SK-N-SH (cell line): Measurements from ENCODE around the gene DOC2A.

Experiments used
- FOXM1 ChIP-seq: IDR thresholded peaks from 2 replicates; pipeline ENCODE4 v1.4.0; 2012; ENCODE audit warnings: low read depth, mild to moderate bottlenecking
- JUND ChIP-seq: IDR thresholded peaks from 2 replicates; pipeline ENCODE4 v1.4.0; 2012
- NRF1 ChIP-seq: IDR thresholded peaks from 2 replicates; pipeline ENCODE4 v1.6.1; 2012; ENCODE audit warnings: low read depth, mild to moderate bottlenecking, low read length
- POLR2AphosphoS5 ChIP-seq: IDR thresholded peaks from 2 replicates; pipeline ENCODE4 v1.6.1; 2012; ENCODE audit warnings: low read depth, low read length
- RAD21 ChIP-seq: IDR thresholded peaks from 2 replicates; pipeline ENCODE4 v1.6.1; 2012; ENCODE audit warnings: mild to moderate bottlenecking, low read length
- RCOR1 ChIP-seq: fragments of 150-350 bp; IDR thresholded peaks from 2 replicates; pipeline ENCODE4 v1.6.1; 2017; ENCODE audit warnings: antibody characterized with exemption, low read length
- RFX5 ChIP-seq: IDR thresholded peaks from 2 replicates; pipeline ENCODE4 v1.6.1; 2012; ENCODE audit warnings: mild to moderate bottlenecking, improper control_type of control experiment, low read length
- RXRA ChIP-seq: IDR thresholded peaks from 2 replicates; pipeline ENCODE4 v1.4.0; 2012; ENCODE audit warnings: low read depth, mild to moderate bottlenecking, borderline replicate concordance
- TAF1 ChIP-seq: IDR thresholded peaks from 2 replicates; pipeline ENCODE4 v1.6.1; 2012; ENCODE audit warnings: low read depth, mild to moderate bottlenecking, low read length, moderate library complexity, borderline replicate concordance
- TEAD4 ChIP-seq: IDR thresholded peaks from 2 replicates; pipeline ENCODE4 v1.4.0; 2012; ENCODE audit warnings: mild to moderate bottlenecking, borderline replicate concordance; ENCODE audit not compliant: insufficient read depth
- TF ChIP-seq, protein P1 (sequence below): fragments of 200-600 bp; sonication (generic); IDR thresholded peaks from 2 replicates; pipeline ENCODE4 v1.6.1; 2017; ENCODE audit warnings: antibody characterized with exemption, mild to moderate bottlenecking, moderate library complexity
- TF ChIP-seq, protein P2 (sequence below): IDR thresholded peaks from 2 replicates; pipeline ENCODE4 v1.6.1; 2012; ENCODE audit warnings: mild to moderate bottlenecking, low read depth, low read length, moderate library complexity
- TF ChIP-seq, protein P3 (sequence below): fragments of 150-350 bp; IDR thresholded peaks from 2 replicates; pipeline ENCODE4 v1.6.1; 2017; ENCODE audit warnings: antibody characterized with exemption, low read length, low read depth, borderline replicate concordance
- TF ChIP-seq, protein P4 (sequence below): IDR thresholded peaks from 2 replicates; pipeline ENCODE4 v1.4.0; 2012; ENCODE audit warnings: low read depth, borderline replicate concordance

DNA sequence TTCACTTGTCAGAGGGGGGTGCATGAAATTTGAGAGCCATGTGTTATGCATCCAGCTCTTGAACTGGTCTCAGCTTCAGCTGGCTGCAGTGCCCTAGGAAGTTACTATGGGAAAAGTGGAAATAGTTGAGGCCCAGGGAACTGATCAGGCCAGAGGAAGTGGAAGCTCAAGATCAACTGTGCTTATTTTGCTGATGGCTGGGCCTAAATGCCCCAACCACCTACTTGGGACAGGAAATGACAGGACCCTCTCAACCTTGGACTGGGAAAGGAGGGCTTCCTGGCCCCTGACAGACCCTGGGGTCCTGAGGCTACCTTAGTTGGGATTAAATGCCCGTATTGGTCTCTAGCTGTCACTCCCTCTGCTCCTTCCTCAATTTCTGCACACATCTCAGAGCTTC is 38.3 kb downstream of the DOC2A start:
- TF ChIP-seq NRF1 (no peak), POLR2AphosphoS5 (no peak), TAF1 (no peak), JUND (no peak), RAD21 (no peak), RCOR1 (no peak), TEAD4 (no peak), FOXM1 (no peak), RFX5 (no peak), RXRA (no peak)
- TF ChIP-seq, protein P1, sequence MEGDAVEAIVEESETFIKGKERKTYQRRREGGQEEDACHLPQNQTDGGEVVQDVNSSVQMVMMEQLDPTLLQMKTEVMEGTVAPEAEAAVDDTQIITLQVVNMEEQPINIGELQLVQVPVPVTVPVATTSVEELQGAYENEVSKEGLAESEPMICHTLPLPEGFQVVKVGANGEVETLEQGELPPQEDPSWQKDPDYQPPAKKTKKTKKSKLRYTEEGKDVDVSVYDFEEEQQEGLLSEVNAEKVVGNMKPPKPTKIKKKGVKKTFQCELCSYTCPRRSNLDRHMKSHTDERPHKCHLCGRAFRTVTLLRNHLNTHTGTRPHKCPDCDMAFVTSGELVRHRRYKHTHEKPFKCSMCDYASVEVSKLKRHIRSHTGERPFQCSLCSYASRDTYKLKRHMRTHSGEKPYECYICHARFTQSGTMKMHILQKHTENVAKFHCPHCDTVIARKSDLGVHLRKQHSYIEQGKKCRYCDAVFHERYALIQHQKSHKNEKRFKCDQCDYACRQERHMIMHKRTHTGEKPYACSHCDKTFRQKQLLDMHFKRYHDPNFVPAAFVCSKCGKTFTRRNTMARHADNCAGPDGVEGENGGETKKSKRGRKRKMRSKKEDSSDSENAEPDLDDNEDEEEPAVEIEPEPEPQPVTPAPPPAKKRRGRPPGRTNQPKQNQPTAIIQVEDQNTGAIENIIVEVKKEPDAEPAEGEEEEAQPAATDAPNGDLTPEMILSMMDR: no peak
- TF ChIP-seq, protein P2, sequence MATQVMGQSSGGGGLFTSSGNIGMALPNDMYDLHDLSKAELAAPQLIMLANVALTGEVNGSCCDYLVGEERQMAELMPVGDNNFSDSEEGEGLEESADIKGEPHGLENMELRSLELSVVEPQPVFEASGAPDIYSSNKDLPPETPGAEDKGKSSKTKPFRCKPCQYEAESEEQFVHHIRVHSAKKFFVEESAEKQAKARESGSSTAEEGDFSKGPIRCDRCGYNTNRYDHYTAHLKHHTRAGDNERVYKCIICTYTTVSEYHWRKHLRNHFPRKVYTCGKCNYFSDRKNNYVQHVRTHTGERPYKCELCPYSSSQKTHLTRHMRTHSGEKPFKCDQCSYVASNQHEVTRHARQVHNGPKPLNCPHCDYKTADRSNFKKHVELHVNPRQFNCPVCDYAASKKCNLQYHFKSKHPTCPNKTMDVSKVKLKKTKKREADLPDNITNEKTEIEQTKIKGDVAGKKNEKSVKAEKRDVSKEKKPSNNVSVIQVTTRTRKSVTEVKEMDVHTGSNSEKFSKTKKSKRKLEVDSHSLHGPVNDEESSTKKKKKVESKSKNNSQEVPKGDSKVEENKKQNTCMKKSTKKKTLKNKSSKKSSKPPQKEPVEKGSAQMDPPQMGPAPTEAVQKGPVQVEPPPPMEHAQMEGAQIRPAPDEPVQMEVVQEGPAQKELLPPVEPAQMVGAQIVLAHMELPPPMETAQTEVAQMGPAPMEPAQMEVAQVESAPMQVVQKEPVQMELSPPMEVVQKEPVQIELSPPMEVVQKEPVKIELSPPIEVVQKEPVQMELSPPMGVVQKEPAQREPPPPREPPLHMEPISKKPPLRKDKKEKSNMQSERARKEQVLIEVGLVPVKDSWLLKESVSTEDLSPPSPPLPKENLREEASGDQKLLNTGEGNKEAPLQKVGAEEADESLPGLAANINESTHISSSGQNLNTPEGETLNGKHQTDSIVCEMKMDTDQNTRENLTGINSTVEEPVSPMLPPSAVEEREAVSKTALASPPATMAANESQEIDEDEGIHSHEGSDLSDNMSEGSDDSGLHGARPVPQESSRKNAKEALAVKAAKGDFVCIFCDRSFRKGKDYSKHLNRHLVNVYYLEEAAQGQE: no peak
- TF ChIP-seq, protein P3, sequence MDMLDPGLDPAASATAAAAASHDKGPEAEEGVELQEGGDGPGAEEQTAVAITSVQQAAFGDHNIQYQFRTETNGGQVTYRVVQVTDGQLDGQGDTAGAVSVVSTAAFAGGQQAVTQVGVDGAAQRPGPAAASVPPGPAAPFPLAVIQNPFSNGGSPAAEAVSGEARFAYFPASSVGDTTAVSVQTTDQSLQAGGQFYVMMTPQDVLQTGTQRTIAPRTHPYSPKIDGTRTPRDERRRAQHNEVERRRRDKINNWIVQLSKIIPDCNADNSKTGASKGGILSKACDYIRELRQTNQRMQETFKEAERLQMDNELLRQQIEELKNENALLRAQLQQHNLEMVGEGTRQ: no peak
- TF ChIP-seq, protein P4, sequence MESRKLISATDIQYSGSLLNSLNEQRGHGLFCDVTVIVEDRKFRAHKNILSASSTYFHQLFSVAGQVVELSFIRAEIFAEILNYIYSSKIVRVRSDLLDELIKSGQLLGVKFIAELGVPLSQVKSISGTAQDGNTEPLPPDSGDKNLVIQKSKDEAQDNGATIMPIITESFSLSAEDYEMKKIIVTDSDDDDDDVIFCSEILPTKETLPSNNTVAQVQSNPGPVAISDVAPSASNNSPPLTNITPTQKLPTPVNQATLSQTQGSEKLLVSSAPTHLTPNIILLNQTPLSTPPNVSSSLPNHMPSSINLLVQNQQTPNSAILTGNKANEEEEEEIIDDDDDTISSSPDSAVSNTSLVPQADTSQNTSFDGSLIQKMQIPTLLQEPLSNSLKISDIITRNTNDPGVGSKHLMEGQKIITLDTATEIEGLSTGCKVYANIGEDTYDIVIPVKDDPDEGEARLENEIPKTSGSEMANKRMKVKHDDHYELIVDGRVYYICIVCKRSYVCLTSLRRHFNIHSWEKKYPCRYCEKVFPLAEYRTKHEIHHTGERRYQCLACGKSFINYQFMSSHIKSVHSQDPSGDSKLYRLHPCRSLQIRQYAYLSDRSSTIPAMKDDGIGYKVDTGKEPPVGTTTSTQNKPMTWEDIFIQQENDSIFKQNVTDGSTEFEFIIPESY: no peak
